Activated CD4-positive, alpha-beta T cell treated with anti-CD3 and anti-CD28 coated beads, Interleukin-10, Interleukin-2, amounts not matched to agents 100 ng/mL and 50 ng/mL, durations not matched to agents 16 hours and 8 hours (primary cell): ENCODE measurements around the gene SSC5D.

Experiments used
- DNase-seq: peaks from one replicate; pipeline ENCODE4 v3.0.0-alpha.2; 2020

The SSC5D gene

GRCh38 chr19:55455576-55456235, 32.5 kb upstream of the SSC5D start:
- no peak for DNase-seq

GRCh38 chr19:55456347-55456746, 31.9 kb upstream of the SSC5D start:
- DNase-seq = no peak

GRCh38 chr19:55457683-55458457, 30.4 kb upstream of the SSC5D start:
- DNase-seq = no peak

GRCh38 chr19:55459551-55459949, 28.7 kb upstream of the SSC5D start:
- DNase-seq = no peak

- no peak for DNase-seq
These were observed 28.1 kb upstream of the SSC5D start for GRCh38 chr19:55459950-55460657.

GRCh38 chr19:55460670-55461258, 27.5 kb upstream of the SSC5D start:
- peak; percentile 70 for DNase-seq

GRCh38 chr19:55461259-55461973, 26.8 kb upstream of the SSC5D start, which contains the start of gene ISOC2:
Gene ISOC2 (minus strand): TSS chr19:55461642. CDS start chr19:55456486, 5,156 bp downstream.
- peak; percentile 100 for DNase-seq

- DNase-seq = no peak
These were observed 26.1 kb upstream of the SSC5D start for GRCh38 chr19:55461974-55462626.

- no peak for DNase-seq
These were observed 25.5 kb upstream of the SSC5D start for GRCh38 chr19:55462722-55463121.

- DNase-seq = no peak
These were observed 24.6 kb upstream of the SSC5D start for GRCh38 chr19:55463583-55464031.

GRCh38 chr19:55464039-55464661, 24.1 kb upstream of the SSC5D start:
- no peak for DNase-seq

GRCh38 chr19:55464662-55465054, 23.6 kb upstream of the SSC5D start, which contains the start of gene C19orf85:
Gene C19orf85 (minus strand): TSS chr19:55464751. CDS start chr19:55464554, 197 bp downstream.
- DNase-seq = no peak

GRCh38 chr19:55465460-55466240, 22.6 kb upstream of the SSC5D start:
- no peak for DNase-seq

- no peak for DNase-seq
These were observed 22.0 kb upstream of the SSC5D start for GRCh38 chr19:55466241-55466614.

GRCh38 chr19:55467236-55468053, 20.8 kb upstream of the SSC5D start:
- peak; percentile 74 for DNase-seq

GRCh38 chr19:55468054-55468393, 20.2 kb upstream of the SSC5D start:
- no peak for DNase-seq

- DNase-seq = no peak
These were observed 17.0 kb upstream of the SSC5D start for GRCh38 chr19:55471266-55471665.

GRCh38 chr19:55472463-55472862, 15.8 kb upstream of the SSC5D start:
- DNase-seq = no peak

GRCh38 chr19:55473225-55474012, 14.8 kb upstream of the SSC5D start:
- DNase-seq = no peak
